ENCODE results near the gene CACNA1D. TPM values are rescaled to one million over a fixed set of nuclear protein-coding genes. Genes with fewer than 3 reads are reported as not detected.

Gene CACNA1D
- total RNA-seq, 2 experiments from 2014 or later, result not detected

- no peak for DNase-seq
- H3K27ac Mint-ChIP-seq, result no peak overlapping the region
- peaks cover 9% of the 10 kb centered on the region for H3K4me1 Mint-ChIP-seq (ENCODE audit: low read depth)
- TF ChIP-seq CTCF (IDR thresholded peaks at IDR 0.05), result no peak
- no peak for ATAC-seq
- H3K4me3 Mint-ChIP-seq, result no peak overlapping the region
- CTCF ChIA-PET, result interaction anchor here (0.6 to 3.0 kb wide), 14 partner anchors 11 to 509 kb away, joined by 3 to 20 read pairs (median 4); no protein-coding TSS in a partner anchor
- no peaks in the 10 kb centered on the region for H3K36me3 Mint-ChIP-seq (ENCODE audit: low read depth)
- H3K9me3 Mint-ChIP-seq, result no peaks in the 10 kb centered on the region
- intact Hi-C loops (cut with micrococcal nuclease), result no loop called here
- POLR2A ChIA-PET, result no interaction called here
- no peaks in the 10 kb centered on the region for H3K27me3 Mint-ChIP-seq
Measured at GRCh38 chr3:53709256-53709655, 214.8 kb downstream of the CACNA1D start.

- Mint-ChIP-seq H3K9me3 (no peaks in the 10 kb centered on the region), H3K4me1 (ENCODE audit: low read depth) (peaks cover 7% of the 10 kb centered on the region), H3K36me3 (ENCODE audit: low read depth) (no peaks in the 10 kb centered on the region), H3K27ac (no peak overlapping the region), H3K4me3 (no peak overlapping the region), H3K27me3 (no peaks in the 10 kb centered on the region)
- CTCF ChIA-PET, result interaction anchor here (0.5 to 3.0 kb wide), 31 partner anchors 11 to 510 kb away, joined by 3 to 20 read pairs (median 3); no protein-coding TSS in a partner anchor
- POLR2A ChIA-PET, result no interaction called here
- DNase-seq, result peak; percentile 76
- TF ChIP-seq CTCF (IDR thresholded peaks at IDR 0.05), result peak; percentile 72
- ATAC-seq, result peak; percentile 89
- intact Hi-C loops (cut with micrococcal nuclease), result loop anchor here (2.0 kb wide), 1 partner anchor 335 kb away; no protein-coding TSS in a partner anchor
Measured at GRCh38 chr3:53709860-53710674, 215.7 kb downstream of the CACNA1D start.

- Mint-ChIP-seq H3K27me3 (no peaks in the 10 kb centered on the region), H3K4me3 (no peak overlapping the region), H3K36me3 (ENCODE audit: low read depth) (no peaks in the 10 kb centered on the region), H3K27ac (no peak overlapping the region), H3K4me1 (ENCODE audit: low read depth) (peaks cover 3% of the 10 kb centered on the region), H3K9me3 (no peaks in the 10 kb centered on the region)
- intact Hi-C loops (cut with micrococcal nuclease), result loop anchor here (2.0 kb wide), 1 partner anchor 337 kb away; no protein-coding TSS in a partner anchor
- CTCF ChIA-PET, result interaction anchor here (0.9 to 3.0 kb wide), 6 partner anchors 9 to 196 kb away, joined by 3 to 20 read pairs (median 6); no protein-coding TSS in a partner anchor
- POLR2A ChIA-PET, result no interaction called here
- DNase-seq, result no peak
- no peak for ATAC-seq
- no peak for TF ChIP-seq CTCF (IDR thresholded peaks at IDR 0.05)
Measured at GRCh38 chr3:53711387-53711786, 217.0 kb downstream of the CACNA1D start.

- ChIA-PET POLR2A (no interaction called here), CTCF (no interaction called here)
- TF ChIP-seq CTCF (IDR thresholded peaks at IDR 0.05), result no peak
- DNase-seq (peak; percentile 22), ATAC-seq (peak; percentile 31)
- Mint-ChIP-seq H3K27ac (no peak overlapping the region), H3K36me3 (ENCODE audit: low read depth) (no peaks in the 10 kb centered on the region), H3K27me3 (no peaks in the 10 kb centered on the region), H3K4me1 (ENCODE audit: low read depth) (peaks cover 3% of the 10 kb centered on the region), H3K9me3 (no peaks in the 10 kb centered on the region), H3K4me3 (no peak overlapping the region)
- intact Hi-C loops (cut with micrococcal nuclease), result no loop called here
Measured at GRCh38 chr3:53712817-53713388, 218.5 kb downstream of the CACNA1D start.

GRCh38 chr3:53713626-53714025 lies 219.2 kb downstream of the CACNA1D start:
- CTCF ChIA-PET, result no interaction called here
- DNase-seq, result no peak
- H3K27me3 Mint-ChIP-seq, result no peaks in the 10 kb centered on the region
- no peak overlapping the region for H3K27ac Mint-ChIP-seq
- ATAC-seq, result no peak
- H3K9me3 Mint-ChIP-seq, result no peaks in the 10 kb centered on the region
- peaks cover 3% of the 10 kb centered on the region for H3K4me1 Mint-ChIP-seq (ENCODE audit: low read depth)
- POLR2A ChIA-PET, result no interaction called here
- H3K4me3 Mint-ChIP-seq, result no peak overlapping the region
- no peaks in the 10 kb centered on the region for H3K36me3 Mint-ChIP-seq (ENCODE audit: low read depth)
- intact Hi-C loops (cut with micrococcal nuclease), result no loop called here
- no peak for TF ChIP-seq CTCF (IDR thresholded peaks at IDR 0.05)

All from activated CD8-positive, alpha-beta T cell treated with anti-CD3 and anti-CD28 coated beads for 36 hours (primary cell).